Activated CD4-positive, CD25-positive, alpha-beta regulatory T cell treated with anti-CD3 and anti-CD28 coated beads, Interleukin-2, amount 50 U/mL, for 72 hours (primary cell): ENCODE results near the gene MUCL3.
"Not testable (repeated sequence)": the region's sequence is repeated elsewhere in the genome, so short reads cannot be mapped to it uniquely, and the experiment has no call there.

ENCODE experiments used
- DNase-seq: peaks from one replicate; pipeline ENCODE4 v3.0.0; 2021

Gene MUCL3

DNA sequence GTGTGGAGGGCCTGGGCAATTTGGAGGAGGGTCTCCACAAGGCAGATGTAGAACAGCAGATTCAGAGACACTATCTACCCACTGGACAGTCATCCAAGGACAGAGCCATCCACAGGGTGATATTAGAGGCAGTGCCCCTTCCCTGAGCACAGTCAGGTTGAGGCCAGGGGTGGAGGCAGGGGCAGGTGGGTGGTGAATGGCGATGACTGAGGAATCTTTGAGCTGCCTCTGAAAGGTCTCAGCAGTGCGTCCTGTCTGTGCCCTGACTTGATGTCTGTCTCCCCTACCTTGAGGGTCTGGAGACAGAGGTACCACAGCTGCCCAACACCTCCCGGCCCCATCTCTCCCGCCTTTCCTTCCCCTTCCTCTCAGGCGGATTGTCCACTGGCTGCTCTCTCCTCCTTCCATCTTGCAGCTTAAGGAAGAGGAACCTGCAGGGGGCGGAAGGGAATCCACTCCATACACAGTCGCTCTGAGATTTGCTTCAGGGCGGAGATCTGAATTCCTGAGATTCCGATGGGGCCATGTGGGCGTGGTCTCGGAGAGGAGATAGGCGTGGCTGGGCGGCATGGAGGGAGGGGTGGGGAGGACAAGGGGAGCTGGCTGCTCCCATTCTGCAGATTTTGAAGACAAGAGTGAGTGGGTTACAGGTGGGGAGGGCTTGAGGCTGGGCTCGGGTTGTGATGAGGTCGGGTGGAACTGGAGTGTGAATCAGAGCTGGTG is 1.7 kb downstream of the MUCL3 start:
- DNase-seq = no peak

DNA sequence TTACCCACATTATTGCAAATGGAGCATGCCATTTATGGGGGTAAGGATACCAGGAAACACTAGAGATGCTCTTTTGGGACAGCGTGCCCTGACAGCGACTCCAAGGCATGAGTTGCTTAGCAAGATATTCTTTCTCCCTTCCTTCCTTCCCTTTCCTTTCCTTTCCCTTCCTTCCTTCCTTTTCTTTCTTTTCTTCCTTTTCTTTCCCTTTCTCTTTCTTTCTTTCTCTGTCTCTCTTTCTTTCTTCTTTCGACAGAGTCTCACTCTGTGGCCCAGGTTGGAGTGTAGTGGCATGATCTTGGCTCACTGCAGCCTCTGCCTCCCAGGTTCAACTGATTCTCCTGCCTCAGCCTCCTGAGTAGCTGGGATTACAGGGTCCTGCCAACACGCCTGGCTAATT is 3.3 kb downstream of the MUCL3 start:
- DNase-seq = no peak

DNA sequence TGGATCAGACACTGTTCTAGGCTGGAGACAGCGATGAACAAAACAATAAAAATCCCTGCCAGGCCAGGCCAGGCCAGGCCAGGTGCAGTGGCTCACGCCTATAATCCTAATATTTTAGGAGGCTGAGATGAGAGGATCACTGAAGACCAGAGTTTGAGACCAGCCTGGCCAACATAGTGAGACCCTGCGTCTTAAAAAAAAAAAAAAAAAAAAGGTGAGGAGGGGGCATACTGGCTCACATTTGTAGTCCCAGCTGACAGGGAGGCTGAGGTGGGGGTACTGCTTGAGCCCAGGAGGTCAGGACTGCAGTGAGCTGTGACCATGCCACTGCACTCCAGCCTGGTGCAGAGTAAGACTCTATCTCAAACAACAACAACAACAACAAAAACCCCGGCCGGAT is 4.5 kb downstream of the MUCL3 start:
- DNase-seq = no peak

DNA sequence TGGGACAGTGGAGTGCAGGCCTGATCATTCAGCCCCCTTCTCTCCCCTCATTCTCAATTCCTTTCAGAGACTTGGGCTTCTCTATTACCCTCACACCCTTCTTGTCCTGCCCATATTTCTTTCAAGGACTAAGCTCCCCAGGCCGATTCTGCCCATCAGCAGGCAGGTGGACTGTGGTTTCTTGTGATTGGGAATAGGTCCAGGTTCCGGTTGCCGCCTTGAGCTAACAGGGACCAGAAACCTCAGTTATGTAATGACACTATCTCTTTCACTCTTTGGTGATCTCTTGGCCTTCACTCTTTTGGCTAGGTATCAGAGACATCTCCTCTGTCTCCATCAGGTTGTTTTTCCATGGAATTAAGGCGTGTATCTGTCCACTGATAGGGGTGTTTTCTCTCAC is 6.5 kb downstream of the MUCL3 start:
- no peak for DNase-seq

DNA sequence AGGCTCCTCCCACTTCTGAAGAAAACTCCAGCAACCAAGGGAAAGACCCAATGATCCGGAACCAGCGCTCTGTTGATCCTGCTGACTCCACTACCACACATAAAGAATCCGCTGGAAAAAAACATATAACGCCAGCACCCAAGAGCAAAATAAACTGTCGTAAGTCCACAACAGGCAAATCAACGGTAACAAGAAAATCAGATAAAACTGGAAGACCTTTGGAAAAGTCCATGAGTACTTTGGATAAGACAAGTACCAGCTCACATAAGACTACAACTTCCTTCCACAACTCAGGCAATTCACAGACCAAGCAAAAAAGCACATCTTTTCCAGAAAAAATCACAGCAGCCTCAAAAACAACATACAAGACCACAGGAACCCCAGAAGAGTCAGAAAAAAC is 8.0 kb downstream of the MUCL3 start:
- no peak for DNase-seq

DNA sequence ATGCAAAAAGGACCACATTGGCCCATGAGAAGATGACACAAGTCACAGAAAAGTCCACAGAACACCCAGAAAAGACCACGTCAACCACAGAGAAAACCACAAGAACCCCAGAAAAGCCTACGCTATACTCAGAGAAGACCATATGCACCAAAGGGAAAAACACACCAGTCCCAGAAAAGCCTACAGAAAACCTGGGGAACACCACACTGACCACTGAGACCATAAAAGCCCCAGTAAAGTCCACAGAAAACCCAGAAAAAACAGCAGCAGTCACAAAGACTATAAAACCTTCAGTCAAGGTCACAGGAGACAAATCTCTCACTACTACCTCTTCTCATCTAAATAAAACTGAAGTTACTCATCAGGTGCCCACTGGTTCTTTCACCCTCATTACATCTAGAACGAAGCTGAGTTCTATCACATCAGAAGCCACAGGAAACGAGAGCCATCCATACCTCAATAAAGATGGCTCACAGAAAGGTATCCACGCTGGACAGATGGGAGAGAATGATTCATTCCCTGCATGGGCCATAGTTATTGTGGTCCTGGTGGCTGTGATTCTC is 11.2 kb downstream of the MUCL3 start:
- no peak for DNase-seq

DNA sequence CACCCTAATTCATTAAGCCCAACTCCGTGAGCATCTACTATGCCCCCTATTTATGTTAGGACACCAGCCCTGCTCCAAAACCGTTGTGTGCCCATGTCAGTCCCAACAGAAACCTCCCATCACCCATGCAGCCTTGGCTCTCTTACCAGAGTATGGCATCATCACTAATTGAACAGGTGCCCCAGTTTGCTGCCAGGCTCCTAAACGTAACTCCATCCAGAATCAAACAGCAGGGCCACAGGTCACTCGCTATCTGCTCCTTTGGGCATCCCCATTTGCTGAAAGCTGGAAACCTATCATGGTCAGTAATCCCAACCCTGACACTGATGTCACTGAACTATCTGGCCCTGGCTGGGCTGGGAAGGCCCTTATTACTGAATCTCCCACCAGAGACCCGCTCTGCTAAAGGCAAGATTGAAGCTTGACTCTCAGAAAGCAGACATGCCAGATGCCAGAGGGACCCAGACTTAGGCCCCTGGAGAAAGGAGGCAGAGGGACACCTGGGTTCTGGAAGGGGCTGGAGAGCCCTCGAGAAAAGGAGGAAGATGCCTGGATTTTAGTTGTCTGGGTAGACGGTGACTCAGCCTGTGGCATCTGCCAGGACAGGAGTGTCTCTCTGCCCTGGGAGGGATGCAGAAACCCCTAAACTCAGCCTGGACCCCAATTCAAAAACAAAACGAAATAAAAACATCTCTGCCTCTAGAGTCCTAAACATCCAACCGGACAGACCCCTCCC is 14.0 kb downstream of the MUCL3 start:
- DNase-seq = no peak

DNA sequence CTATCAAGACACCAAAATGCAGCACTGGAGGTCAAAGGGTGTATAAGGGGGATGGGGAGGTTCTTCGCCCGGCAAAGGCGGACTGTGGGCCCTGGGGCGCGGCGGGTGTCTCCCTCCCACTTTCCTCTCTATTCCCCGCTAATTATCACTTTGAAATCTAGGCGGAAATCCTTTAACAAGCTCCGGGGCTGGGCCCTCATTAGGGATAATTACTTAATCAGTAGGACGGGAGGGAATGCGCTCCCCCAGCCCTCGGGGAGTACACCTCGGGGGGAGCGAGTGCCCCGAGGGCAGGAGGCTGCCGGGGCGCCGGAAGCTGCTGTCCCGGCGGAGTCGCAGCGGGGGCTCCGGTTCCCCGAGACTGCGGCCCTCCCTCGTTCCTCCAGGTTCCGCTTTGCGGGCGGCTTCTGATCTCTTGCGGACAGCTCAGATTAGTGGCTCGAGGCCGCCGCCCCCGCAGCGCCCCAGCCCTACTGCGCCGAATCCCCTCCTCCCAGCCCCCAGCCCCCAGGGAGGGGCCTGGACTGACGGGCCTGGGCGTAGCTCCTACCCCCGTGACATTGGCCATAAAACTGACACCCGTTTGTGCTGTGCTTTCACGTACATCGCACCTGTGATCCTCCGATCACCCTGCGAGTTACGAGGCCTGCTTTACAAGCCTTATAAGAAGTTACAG is 14.7 kb downstream of the MUCL3 start:
- peak; percentile 67 for DNase-seq

DNA sequence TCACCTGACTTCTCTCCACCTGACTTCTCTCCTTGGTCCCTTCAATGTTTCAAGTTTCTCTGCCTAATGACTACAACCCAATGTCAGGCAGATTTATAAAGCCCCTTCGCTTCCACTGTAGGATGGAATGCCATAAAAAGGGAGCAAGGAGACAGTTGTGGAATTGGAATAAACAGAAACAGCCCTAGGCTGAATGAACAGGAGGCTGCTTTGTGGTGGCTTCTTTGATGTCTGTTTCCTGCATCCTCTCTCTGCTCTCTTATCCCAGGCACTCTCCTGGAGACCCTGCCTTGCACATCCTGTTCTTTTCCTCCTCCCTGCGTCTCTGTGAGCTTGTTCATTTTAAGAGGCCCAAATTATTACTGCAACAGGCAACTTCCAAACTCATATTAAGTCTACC is 16.9 kb downstream of the MUCL3 start:
- no peak for DNase-seq

DNA sequence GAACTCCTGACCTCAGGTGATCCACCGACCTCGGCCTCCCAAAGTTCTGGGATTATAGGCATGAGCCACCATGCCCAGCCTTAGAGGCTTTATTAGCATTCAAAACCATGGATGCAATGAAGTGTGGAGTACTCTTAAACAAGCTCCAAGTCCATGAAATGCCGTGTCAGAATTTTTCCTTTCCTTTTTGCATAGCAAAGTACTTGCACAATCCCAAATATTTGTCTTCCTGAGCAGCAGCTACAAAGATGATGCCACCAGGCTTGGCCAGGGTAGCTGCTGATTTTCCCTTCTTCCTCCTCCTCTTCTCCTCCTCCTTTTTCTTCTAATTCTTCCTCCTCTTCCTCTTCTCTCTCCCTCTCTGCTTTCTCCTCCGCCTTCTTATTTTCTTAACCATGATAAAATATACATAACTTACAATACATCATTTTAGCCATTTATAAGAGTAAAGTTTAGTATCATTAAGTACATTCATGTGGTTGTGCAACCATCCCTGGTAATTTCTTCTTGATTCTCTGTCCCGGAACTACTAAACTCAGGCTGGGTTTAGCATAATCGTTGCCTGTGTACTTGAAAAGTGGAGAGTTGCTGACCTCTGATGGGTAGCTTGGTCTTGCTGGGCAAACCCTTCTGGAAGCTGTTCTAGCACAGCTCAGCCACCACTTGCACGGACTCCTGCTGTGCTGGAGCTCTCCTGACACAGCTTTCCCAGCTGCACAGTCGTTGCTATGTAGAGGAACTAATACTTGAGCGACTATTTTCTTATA is 20.3 kb downstream of the MUCL3 start:
- no peak for DNase-seq

DNA sequence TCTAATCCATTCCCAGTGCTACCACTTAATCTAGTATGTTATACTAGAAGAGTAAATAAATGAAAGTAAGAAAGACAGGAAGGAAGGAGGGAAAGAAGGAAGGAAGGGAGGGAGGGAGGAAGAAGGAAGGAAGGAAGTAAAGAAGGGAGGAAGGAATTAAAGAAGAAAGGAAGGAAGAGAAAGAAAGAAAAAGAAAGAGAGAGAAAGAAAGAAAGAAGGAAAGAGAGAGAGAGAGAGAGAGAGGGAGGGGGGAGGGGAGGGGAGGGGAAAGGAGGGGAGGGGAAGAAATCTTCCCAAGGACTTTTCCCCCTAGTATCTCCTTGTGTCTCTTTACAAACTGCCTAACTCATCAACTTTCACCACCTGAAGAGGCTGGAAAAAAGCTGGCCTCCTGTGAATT is 21.9 kb downstream of the MUCL3 start:
- DNase-seq = no peak

DNA sequence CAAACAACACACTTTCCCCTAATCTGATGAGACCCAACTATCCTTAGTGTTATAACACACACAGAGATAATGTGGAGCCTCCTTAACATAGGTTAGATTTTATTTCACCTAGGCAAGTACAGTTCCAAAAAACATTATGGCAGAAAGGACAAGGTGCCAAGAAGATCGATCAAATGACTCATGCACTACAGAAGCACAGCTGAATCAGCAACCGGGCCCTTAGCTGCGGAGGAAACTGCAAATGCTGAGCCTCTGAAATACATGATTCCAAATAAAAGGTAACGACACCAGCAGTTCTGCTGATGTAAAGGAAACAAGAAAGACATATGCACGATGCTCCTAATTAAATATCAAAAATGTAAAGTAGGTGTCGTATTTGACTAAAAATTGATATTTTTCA is 22.9 kb downstream of the MUCL3 start:
- no peak for DNase-seq

DNA sequence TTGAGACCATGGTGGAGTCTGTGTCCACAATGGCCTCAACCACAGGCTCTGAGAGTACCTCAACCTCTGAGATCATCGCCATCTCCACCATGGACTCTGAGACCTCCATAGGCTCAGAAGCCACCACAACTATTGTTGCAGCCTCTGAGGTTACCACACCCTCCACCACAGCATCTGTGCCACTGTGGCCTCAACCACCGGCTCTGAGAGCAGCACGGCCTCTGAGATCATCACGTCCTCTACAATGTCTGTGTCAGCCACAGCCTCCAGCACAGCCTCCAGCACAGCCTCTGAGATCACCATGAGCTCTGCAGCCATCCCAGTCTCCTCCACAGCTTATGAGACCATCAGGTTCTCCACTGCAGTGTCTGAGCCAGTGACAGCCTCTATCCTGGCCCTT is 23.3 kb downstream of the MUCL3 start:
- DNase-seq = no peak

DNA sequence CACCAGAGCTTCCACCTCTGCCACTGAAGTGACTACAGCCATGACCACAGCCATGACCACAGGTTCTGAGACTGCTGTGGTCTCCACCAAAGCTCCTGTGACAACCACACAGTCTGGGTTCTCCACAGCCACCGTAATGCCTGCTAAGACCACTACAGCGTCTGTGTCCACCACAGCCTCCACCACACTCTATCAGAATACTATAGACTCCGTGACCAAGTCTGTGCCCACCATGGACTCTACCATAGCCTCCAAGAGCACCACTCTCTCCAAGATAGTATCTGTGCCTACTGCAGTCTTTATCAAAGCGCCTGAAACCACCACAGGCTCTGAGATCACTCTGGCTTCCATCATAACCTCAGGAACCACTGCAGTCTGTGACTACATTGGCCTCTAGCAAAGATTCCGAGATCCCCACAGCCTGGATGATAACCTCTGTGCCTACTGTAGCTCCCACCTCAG is 24.4 kb downstream of the MUCL3 start:
- no peak for DNase-seq

DNA sequence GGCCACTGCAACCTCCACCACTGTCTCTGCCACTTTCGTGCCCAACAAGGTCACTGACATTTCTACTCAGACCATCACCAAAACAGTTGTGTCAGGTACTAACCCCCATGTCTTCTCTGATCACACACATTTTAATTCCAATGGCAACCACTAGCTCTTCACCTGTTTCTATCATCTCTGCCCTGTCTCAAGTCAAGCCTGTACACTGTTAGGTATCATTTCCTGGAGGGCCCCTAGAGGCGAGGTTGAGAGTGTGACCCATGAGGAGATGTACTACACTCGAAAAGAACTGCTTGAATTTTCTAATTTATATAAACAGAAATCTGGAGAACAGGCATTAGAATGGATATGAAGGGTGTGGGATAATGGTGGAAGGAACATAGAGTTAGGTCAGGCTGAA is 25.4 kb downstream of the MUCL3 start:
- no peak for DNase-seq

DNA sequence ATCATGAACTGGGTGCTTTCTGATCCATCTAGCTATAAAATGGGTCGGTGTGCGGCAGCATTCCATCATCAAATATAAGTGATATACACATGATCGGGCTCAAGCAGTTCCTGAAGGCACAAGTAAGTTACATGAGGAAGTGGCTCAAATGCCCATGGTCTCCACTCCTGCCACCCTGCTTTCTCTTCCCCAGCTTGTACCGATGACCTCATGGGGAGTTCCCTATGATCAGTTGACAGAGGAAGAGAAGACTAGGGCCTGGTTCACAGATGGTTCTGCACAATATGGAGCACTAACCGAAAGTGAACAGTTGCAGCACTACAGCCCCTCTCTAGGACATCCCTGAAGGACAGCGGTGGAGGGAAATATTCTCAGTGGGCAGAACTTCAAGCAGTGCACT is 28.4 kb downstream of the MUCL3 start:
- DNase-seq = not testable (repeated sequence)

DNA sequence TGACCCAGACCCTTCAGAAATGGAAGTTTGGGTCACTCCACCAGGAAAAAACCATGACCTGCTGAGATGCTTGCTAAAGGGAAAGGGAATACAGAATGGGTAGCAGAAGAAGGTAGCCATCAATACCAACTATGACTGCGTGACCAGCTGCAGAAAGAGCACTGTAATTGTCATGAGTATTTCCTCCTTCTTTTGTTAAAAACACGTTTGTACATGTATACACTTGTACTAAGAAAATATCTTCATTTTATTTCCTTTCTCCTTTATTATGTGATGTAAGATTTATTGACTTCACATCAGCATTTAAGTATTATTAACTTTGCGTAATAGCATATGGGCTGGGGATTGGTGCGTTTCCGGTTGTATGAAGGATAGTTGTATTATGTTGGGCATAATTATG is 30.2 kb downstream of the MUCL3 start:
- DNase-seq = no peak

DNA sequence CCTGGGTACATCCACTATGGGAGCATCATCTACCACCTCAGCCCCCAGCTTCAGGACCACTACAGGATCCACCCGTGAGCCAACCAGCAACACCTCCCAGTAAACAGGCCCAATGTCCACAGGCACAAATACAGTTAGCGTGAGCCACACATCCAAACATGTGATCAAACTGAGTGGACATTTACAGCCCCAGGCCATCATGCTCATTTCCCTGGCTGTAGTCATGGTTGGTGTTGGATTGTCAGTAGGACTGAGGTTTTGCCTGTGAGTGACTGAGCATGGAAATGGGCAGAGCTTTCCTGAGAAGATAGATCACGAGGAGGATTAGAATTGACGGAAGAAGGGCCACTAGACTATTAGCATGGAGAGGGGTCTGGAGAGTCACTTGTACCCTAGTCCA is 32.0 kb downstream of the MUCL3 start:
- no peak for DNase-seq

DNA sequence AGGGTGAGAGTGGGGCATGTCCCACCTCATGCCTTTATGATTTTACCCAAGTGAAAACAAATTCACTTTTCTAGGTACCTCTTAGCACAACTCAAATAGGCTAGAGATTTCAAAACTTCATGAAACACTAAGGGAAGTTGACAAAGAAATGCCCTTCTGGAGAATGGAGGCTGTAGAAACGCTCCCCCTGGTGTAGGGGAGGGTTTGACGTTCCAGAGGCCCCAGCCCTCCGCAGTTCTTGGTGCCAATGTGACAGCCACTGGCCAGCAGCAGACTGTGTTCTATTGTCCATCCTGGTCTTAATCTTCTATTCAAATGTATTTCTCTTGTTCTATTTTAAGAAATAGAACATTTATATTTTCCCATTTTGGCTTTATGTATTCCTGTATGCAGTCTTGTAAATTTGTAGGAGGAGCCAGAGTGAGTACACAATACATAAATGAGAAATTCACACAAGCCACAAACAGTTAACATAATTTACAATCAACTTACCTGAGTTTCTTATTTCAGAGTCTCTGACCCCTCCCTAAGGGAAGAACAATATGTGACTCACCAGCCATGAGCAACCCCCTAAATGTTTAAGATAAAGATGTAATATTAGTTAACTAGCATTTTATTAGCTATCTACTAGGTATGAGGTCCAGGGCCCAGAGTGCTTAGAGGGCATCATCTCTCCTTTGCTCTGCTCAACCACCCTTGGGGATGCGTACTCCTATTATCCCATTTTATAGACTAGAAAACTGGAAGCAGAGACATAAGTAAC is 33.9 kb downstream of the MUCL3 start:
- DNase-seq = no peak

DNA sequence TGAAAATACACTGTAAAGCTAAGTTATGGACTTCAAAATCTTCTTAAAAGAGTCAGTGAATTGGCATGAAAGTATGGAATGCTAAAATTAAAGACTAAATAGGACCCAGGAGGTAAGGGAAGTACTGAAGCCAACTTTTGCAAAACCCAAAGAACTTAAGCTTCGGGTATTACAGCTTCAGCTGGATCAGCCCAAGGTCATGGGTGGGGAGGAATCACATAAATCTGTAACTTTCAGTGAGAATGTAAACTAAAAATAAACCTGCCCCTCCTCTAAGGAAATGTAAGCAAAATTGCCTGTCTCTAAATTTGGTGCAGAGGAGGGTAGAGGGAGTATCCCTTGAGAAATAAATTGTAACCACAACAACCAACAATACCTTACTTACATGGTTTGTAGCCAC is 38.4 kb downstream of the MUCL3 start:
- DNase-seq = no peak

DNA sequence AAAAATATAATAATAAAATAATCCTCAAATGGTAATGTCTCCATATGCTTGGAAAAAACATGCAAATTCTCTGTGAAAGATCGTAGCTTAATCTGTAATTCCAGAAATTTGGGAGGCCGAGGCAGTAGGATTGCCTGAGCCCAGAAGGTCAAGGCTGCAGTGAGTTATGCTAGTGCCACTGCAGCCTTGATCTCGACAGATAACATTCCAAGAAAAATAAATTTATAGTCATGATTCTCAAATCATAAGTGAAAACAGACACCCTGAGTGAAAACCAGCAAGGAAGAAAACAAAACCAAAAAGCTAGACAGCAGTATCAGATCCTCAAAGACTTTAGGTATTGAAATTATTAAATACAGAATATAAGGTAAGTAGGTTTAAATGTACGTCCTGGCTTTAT is 38.9 kb downstream of the MUCL3 start:
- DNase-seq = no peak
